ENCODE data around the gene ENGASE.
A peak's percentile ranks its signal among the peaks of the same experiment; 100 is the strongest.
"Not testable (repeated sequence)": the region's sequence is repeated elsewhere in the genome, so short reads cannot be mapped to it uniquely, and the experiment has no call there.

ENGASE gene

GRCh38 chr17:79028496-79029326, 45.9 kb upstream of the ENGASE start:
- no peak for DNase-seq (ENCODE audit: low read depth)
- no peak overlapping the region for H3K4me3 ChIP-seq (ENCODE audit: low read depth, low read length)

GRCh38 chr17:79029327-79030009, 45.2 kb upstream of the ENGASE start:
- H3K4me3 ChIP-seq (ENCODE audit: low read depth, low read length): no peak overlapping the region
- no peak for TF ChIP-seq CTCF (conservative IDR thresholded peaks at IDR 0.05; ENCODE audit: low read depth, low read length)
- DNase-seq (ENCODE audit: low read depth): no peak

More at GRCh38 chr17:79028496-79029326, 45.9 kb upstream of the ENGASE start:
- peak; percentile 42 for TF ChIP-seq CTCF (conservative IDR thresholded peaks at IDR 0.05; ENCODE audit: low read depth, low read length)

- not testable (repeated sequence) for H3K4me3 ChIP-seq (ENCODE audit: low read depth, low read length); DNase-seq (ENCODE audit: low read depth)
Observed at GRCh38 chr17:79030636-79031035, 44.0 kb upstream of the ENGASE start.

GRCh38 chr17:79031996-79032875, 42.4 kb upstream of the ENGASE start:
- no peak overlapping the region for H3K4me3 ChIP-seq (ENCODE audit: low read depth, low read length)
- no peak for TF ChIP-seq CTCF (conservative IDR thresholded peaks at IDR 0.05; ENCODE audit: low read depth, low read length)

GRCh38 chr17:79033046-79033616, 41.5 kb upstream of the ENGASE start:
- TF ChIP-seq CTCF (conservative IDR thresholded peaks at IDR 0.05; ENCODE audit: low read depth, low read length): no peak
- no peak for DNase-seq (ENCODE audit: low read depth)
- H3K4me3 ChIP-seq (ENCODE audit: low read depth, low read length): no peak overlapping the region

More at GRCh38 chr17:79031996-79032875, 42.4 kb upstream of the ENGASE start:
- DNase-seq (ENCODE audit: low read depth): no peak

GRCh38 chr17:79033741-79034501, 40.7 kb upstream of the ENGASE start:
- TF ChIP-seq CTCF (conservative IDR thresholded peaks at IDR 0.05; ENCODE audit: low read depth, low read length): no peak
- peak; percentile 45 for DNase-seq (ENCODE audit: low read depth)
- H3K4me3 ChIP-seq (ENCODE audit: low read depth, low read length): no peak overlapping the region
